T-helper 2 cell treated with Interferon-gamma antibody and Interleukin-4, amounts not matched to agents 5 μg/mL and 100 μg/mL, for 36 hours (primary cell): ENCODE measurements around the gene KIF2C.
"Not testable (repeated sequence)": the region's sequence is repeated elsewhere in the genome, so short reads cannot be mapped to it uniquely, and the experiment has no call there.

Experiments used
- DNase-seq: peaks from one replicate; pipeline ENCODE4 v3.0.0; 2021; ENCODE audit warnings: low spot score
- H3K27ac Mint-ChIP-seq: one replicate; pipeline ENCODE4 v1.8.0; 2021; ENCODE audit warnings: mild to moderate bottlenecking, mixed read lengths
- H3K27me3 Mint-ChIP-seq: one replicate; pipeline ENCODE4 v1.8.0; 2021; ENCODE audit warnings: low read depth, mixed read lengths
- H3K36me3 Mint-ChIP-seq: one replicate; pipeline ENCODE4 v1.8.0; 2021; ENCODE audit warnings: low read depth, mixed read lengths
- H3K4me1 Mint-ChIP-seq: one replicate; pipeline ENCODE4 v1.8.0; 2021; ENCODE audit warnings: low read depth, mixed read lengths
- H3K4me3 Mint-ChIP-seq: one replicate; pipeline ENCODE4 v1.8.0; 2022; ENCODE audit warnings: mild to moderate bottlenecking, moderate library complexity, mixed read lengths
- H3K9me3 Mint-ChIP-seq: one replicate; pipeline ENCODE4 v1.8.0; 2021; ENCODE audit warnings: mixed read lengths

The KIF2C gene

DNA sequence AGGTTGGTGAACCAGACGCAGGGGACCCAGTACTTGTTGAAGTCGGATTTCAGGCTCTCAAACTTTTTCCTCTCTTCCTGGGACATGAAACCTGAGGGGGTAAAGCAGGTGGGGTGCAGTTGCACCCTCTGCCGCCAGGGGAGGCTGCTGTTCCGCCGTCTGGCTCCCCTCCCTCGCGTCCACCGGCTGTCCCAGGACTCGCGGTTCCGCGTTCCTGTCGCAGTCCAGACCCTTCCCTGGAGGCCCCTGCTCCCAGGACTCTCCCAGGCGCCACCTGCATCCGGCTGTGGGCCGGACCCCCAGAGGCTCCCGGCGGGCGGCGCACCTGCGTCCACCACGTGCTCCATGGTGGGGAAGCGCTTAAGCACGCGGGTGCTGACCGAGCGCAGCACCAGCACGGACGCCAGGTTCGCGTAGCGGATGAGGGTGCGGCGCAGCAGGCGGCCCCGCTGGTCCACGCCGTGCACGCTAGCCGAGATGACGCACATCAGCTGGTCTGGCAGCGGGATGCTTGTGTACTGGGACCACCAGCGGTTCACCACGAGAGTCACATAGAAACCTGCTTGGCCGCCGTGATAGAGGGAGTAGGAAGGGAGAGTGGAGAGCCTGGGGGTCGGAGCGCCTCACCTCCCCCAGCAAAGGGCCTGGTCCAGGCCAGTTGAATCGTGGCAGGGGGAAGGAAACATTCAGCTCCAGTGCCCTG lies 46.7 kb downstream of the KIF2C start:
- Mint-ChIP-seq H3K36me3 (peaks cover 14% of the 10 kb centered on the region), H3K9me3 (no peaks in the 10 kb centered on the region), H3K27me3 (no peaks in the 10 kb centered on the region), H3K4me1 (peaks cover 24% of the 10 kb centered on the region), H3K27ac (peak overlapping the region; percentile 60), H3K4me3 (peak overlapping the region; percentile 67)
- peak; percentile 69 for DNase-seq

GRCh38 chr1:44786841-44787426 lies 47.3 kb downstream of the KIF2C start:
- Mint-ChIP-seq H3K36me3 (peaks cover 9% of the 10 kb centered on the region), H3K27ac (no peak overlapping the region), H3K4me3 (peak overlapping the region; percentile 67), H3K4me1 (peaks cover 24% of the 10 kb centered on the region), H3K9me3 (no peaks in the 10 kb centered on the region), H3K27me3 (no peaks in the 10 kb centered on the region)
- no peak for DNase-seq

- Mint-ChIP-seq H3K4me1 (peaks cover 24% of the 10 kb centered on the region), H3K27me3 (no peaks in the 10 kb centered on the region), H3K36me3 (peaks cover 7% of the 10 kb centered on the region), H3K4me3 (no peak overlapping the region), H3K9me3 (no peaks in the 10 kb centered on the region), H3K27ac (no peak overlapping the region)
- no peak for DNase-seq
Measured at GRCh38 chr1:44787506-44787905, 47.9 kb downstream of the KIF2C start.

GRCh38 chr1:44788120-44788860 lies 48.7 kb downstream of the KIF2C start, which contains the start of gene BEST4:
BEST4 (minus strand) TSS chr1:44788170; CDS start chr1:44787705, 465 bp downstream.
- Mint-ChIP-seq H3K4me1 (peaks cover 22% of the 10 kb centered on the region), H3K27ac (no peak within 1 kb of the TSS), H3K27me3 (no peaks in the 10 kb centered on the region)

GRCh38 chr1:44790968-44791801 lies 51.5 kb downstream of the KIF2C start:
- Mint-ChIP-seq H3K36me3 (no peaks in the 10 kb centered on the region), H3K9me3 (no peaks in the 10 kb centered on the region), H3K4me1 (peaks cover 5% of the 10 kb centered on the region), H3K27me3 (no peaks in the 10 kb centered on the region), H3K4me3 (no peak overlapping the region), H3K27ac (no peak overlapping the region)
- no peak for DNase-seq

More at GRCh38 chr1:44788120-44788860, 48.7 kb downstream of the KIF2C start, which contains the start of gene BEST4:
- H3K36me3 Mint-ChIP-seq = peaks cover 2% of the 10 kb centered on the region
- DNase-seq = no peak
- H3K9me3 Mint-ChIP-seq = no peaks in the 10 kb centered on the region
- H3K4me3 Mint-ChIP-seq = no peak within 1 kb of the TSS

GRCh38 chr1:44792736-44793502 lies 53.3 kb downstream of the KIF2C start:
- Mint-ChIP-seq H3K9me3 (no peaks in the 10 kb centered on the region), H3K27ac (no peak overlapping the region), H3K36me3 (no peaks in the 10 kb centered on the region), H3K27me3 (no peaks in the 10 kb centered on the region), H3K4me3 (no peak overlapping the region), H3K4me1 (peaks cover 2% of the 10 kb centered on the region)
- no peak for DNase-seq

DNA sequence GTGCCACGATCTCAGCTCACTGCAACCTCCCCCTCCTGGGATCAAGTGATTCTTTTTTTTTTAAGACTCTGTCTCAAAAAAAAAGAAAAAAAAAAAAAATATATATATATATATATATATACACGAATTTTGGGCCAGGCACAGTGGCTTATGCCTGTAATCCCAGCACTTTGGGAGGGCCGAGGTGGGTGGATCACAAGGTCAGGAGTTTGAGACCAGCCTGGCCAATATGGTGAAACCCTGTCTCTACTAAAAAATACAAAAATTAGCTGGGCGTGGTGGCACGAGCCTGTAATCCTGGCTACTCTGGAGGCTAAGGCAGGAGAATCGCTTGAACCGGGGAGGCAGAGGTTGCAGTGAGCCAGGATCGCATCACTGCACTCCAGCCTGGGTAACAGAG lies 58.2 kb downstream of the KIF2C start:
- not testable (repeated sequence) for H3K27me3 Mint-ChIP-seq, H3K4me3 Mint-ChIP-seq, DNase-seq, H3K9me3 Mint-ChIP-seq
- peaks cover 16% of the 10 kb centered on the region for H3K36me3 Mint-ChIP-seq
- H3K27ac Mint-ChIP-seq = peak overlapping the region; percentile 36
- H3K4me1 Mint-ChIP-seq = peaks cover 23% of the 10 kb centered on the region

GRCh38 chr1:44798481-44799365 lies 59.1 kb downstream of the KIF2C start:
- peaks cover 26% of the 10 kb centered on the region for H3K4me1 Mint-ChIP-seq
- peaks cover 23% of the 10 kb centered on the region for H3K36me3 Mint-ChIP-seq
- no peaks in the 10 kb centered on the region for H3K9me3 Mint-ChIP-seq
- no peaks in the 10 kb centered on the region for H3K27me3 Mint-ChIP-seq
- no peak for DNase-seq
- H3K4me3 Mint-ChIP-seq = peak overlapping the region; percentile 99
- peak overlapping the region; percentile 100 for H3K27ac Mint-ChIP-seq

GRCh38 chr1:44799770-44800584 lies 60.3 kb downstream of the KIF2C start, which contains the start of gene PLK3:
PLK3 (plus strand) TSS chr1:44800377; CDS start chr1:44800464, 87 bp downstream.
- H3K36me3 Mint-ChIP-seq = peaks cover 35% of the 10 kb centered on the region
- peak within 1 kb of the TSS; percentile 99 for H3K4me3 Mint-ChIP-seq
- peaks cover 26% of the 10 kb centered on the region for H3K4me1 Mint-ChIP-seq
- H3K27me3 Mint-ChIP-seq = no peaks in the 10 kb centered on the region
- no peaks in the 10 kb centered on the region for H3K9me3 Mint-ChIP-seq
- peak within 1 kb of the TSS; percentile 100 for H3K27ac Mint-ChIP-seq
- DNase-seq = peak; percentile 96

DNA sequence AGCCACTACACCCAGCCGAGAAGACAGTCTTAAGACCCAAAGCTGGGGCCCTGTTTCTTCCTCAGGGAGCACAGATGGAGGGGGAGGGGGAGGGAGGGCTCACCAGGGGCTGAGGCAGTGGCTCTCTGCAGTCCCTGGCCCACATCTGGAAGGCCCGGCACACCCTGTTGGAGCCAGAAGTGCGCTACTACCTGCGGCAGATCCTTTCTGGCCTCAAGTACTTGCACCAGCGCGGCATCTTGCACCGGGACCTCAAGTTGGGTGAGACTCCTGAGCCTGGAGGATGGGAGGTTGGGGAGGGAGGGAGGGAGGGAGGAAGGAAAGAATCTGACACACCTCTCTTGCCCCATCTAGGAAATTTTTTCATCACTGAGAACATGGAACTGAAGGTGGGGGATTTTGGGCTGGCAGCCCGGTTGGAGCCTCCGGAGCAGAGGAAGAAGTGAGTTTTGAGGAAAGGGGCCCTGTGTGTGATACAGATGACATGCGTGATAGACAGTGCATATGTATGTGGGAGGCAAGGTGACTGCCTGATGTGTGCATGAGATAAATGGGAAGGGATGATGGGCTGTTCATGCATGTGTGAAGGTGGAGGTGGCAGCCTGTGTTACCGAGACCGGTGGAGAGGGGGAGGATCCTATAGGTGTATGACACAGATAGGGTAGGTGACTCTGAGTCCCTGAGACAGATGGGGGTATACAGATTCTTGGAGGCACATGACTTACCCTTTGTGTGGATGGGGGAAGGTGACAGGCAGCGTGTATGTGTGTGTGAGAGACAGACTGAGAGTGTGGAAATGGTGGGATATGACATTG lies 62.1 kb downstream of the KIF2C start:
- no peaks in the 10 kb centered on the region for H3K9me3 Mint-ChIP-seq
- H3K4me3 Mint-ChIP-seq = peak overlapping the region; percentile 92
- peaks cover 48% of the 10 kb centered on the region for H3K36me3 Mint-ChIP-seq
- H3K4me1 Mint-ChIP-seq = peaks cover 31% of the 10 kb centered on the region
- H3K27me3 Mint-ChIP-seq = no peaks in the 10 kb centered on the region
- peak overlapping the region; percentile 97 for H3K27ac Mint-ChIP-seq
- peak; percentile 65 for DNase-seq
